GM12892 (cell line): ENCODE results near the gene EMID1.

ENCODE experiments used
- DNase-seq: peaks from one replicate; pipeline ENCODE4 v3.0.0; 2011; ENCODE audit not compliant: insufficient read length
- FAIRE-seq: peaks from 2 replicates; lab custom pipeline; 2011; peaks lifted over from hg19 to GRCh38; lab: Jason Lieb, UNC
- POLR2A ChIP-seq: IDR thresholded peaks from 2 replicates; pipeline ENCODE4 v1.6.1; 2011; ENCODE audit warnings: low read depth, low read length, control low read depth
- POLR2AphosphoS5 ChIP-seq: IDR thresholded peaks from 2 replicates; pipeline ENCODE4 v1.6.1; 2011; ENCODE audit warnings: low read depth, low read length, control low read depth
- TAF1 ChIP-seq: IDR thresholded peaks from 2 replicates; pipeline ENCODE4 v1.6.1; 2011; ENCODE audit warnings: low read depth, mild to moderate bottlenecking, control low read depth, low read length, borderline replicate concordance

Gene EMID1

GRCh38 chr22:29172216-29172615 is 33.5 kb upstream of the EMID1 start:
- no peak for TF ChIP-seq POLR2A
- TF ChIP-seq POLR2AphosphoS5: no peak
- no peak for TF ChIP-seq TAF1
- DNase-seq: no peak
- FAIRE-seq: no peak

- TF ChIP-seq POLR2AphosphoS5 (no peak), POLR2A (no peak), TAF1 (no peak)
- FAIRE-seq: no peak
- DNase-seq: no peak
Observed at GRCh38 chr22:29175312-29175835, 30.3 kb upstream of the EMID1 start.

- FAIRE-seq: peak; percentile 27
- DNase-seq: no peak
- no peak for TF ChIP-seq POLR2AphosphoS5
- TF ChIP-seq POLR2A: no peak
- TF ChIP-seq TAF1: no peak
Observed at GRCh38 chr22:29183971-29184848, 21.5 kb upstream of the EMID1 start.

GRCh38 chr22:29184849-29185490 is 20.7 kb upstream of the EMID1 start:
- TF ChIP-seq TAF1 (no peak), POLR2A (no peak), POLR2AphosphoS5 (no peak)
- no peak for FAIRE-seq
- DNase-seq: no peak

- TF ChIP-seq POLR2AphosphoS5 (no peak), POLR2A (no peak), TAF1 (no peak)
- DNase-seq (no peak), FAIRE-seq (no peak)
Observed at GRCh38 chr22:29186302-29186701, 19.4 kb upstream of the EMID1 start.

- TF ChIP-seq POLR2A (no peak), POLR2AphosphoS5 (no peak), TAF1 (no peak)
- DNase-seq (no peak), FAIRE-seq (no peak)
Observed at GRCh38 chr22:29187831-29188230, 17.9 kb upstream of the EMID1 start.

GRCh38 chr22:29190051-29190450 is 15.6 kb upstream of the EMID1 start:
- FAIRE-seq (no peak), DNase-seq (no peak)
- TF ChIP-seq TAF1 (no peak), POLR2A (no peak), POLR2AphosphoS5 (no peak)

- DNase-seq (no peak), FAIRE-seq (no peak)
- no peak for TF ChIP-seq POLR2AphosphoS5
- TF ChIP-seq POLR2A: no peak
- no peak for TF ChIP-seq TAF1
Observed at GRCh38 chr22:29190918-29191317, 14.8 kb upstream of the EMID1 start.

- TF ChIP-seq TAF1 (no peak), POLR2A (no peak), POLR2AphosphoS5 (no peak)
- no peak for FAIRE-seq
Observed at GRCh38 chr22:29193021-29193420, 12.7 kb upstream of the EMID1 start.

GRCh38 chr22:29194184-29194583 is 11.5 kb upstream of the EMID1 start:
- FAIRE-seq: no peak
- TF ChIP-seq POLR2A: no peak
- TF ChIP-seq POLR2AphosphoS5: no peak
- no peak for TF ChIP-seq TAF1

More at GRCh38 chr22:29193021-29193420, 12.7 kb upstream of the EMID1 start:
- DNase-seq: no peak

GRCh38 chr22:29195118-29195963 is 10.4 kb upstream of the EMID1 start:
- no peak for TF ChIP-seq POLR2A
- TF ChIP-seq TAF1: no peak
- TF ChIP-seq POLR2AphosphoS5: no peak
- DNase-seq: no peak
- FAIRE-seq: no peak

More at GRCh38 chr22:29194184-29194583, 11.5 kb upstream of the EMID1 start:
- no peak for DNase-seq
